Stimulated activated CD8-positive, alpha-beta memory T cell treated with anti-CD3 and anti-CD28 coated beads, Interleukin-2, amount 100 ng/mL, for 1 hour (primary cell): ENCODE results near the gene TBCCD1.
A peak's percentile ranks its signal among the peaks of the same experiment; 100 is the strongest.
"Not testable (repeated sequence)": the region's sequence is repeated elsewhere in the genome, so short reads cannot be mapped to it uniquely, and the experiment has no call there.

ENCODE experiments used
- DNase-seq, 2 donors: peaks; one replicate each; pipeline ENCODE4 v3.0.0-alpha.2; 2020; ENCODE audit warnings: low read depth in 2 of 2

TBCCD1 gene

DNA sequence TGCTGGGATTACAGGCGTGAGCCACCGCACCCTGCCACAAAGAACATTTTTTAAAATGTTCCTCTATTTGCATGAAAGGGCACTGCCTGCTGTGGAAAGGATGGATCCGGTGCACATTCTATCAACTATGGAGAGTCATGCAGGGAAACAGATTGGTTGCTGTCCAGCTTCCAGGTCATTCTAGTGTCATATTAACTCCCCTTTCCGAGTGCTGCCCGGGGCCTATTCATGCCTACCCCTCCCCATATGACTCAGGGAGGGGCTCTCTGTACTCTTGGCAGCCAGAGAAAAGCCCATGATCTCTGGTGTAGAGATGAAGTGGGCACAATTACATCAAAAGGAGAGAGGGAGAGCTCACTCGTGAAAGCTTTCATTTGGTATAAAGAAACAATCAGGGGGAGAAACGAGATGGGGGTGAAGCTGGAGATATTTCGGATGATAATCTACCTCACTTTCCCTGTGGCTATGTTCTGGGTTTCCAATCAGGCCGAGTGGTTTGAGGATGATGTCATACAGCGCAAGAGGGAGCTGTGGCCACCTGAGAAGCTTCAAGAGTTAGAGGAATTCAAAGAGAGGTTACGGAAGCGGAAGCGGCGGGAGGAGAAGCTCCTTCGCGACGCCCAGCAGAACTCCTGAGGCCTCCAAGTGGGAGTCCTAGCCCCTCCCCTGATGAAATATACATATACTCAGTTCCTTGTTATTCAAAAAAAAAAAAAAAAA, 29.6 kb upstream of the TBCCD1 start:
- DNase-seq, result no peak

- DNase-seq, result no peak
Observed at GRCh38 chr3:186594591-186595113, 27.5 kb upstream of the TBCCD1 start.

DNA sequence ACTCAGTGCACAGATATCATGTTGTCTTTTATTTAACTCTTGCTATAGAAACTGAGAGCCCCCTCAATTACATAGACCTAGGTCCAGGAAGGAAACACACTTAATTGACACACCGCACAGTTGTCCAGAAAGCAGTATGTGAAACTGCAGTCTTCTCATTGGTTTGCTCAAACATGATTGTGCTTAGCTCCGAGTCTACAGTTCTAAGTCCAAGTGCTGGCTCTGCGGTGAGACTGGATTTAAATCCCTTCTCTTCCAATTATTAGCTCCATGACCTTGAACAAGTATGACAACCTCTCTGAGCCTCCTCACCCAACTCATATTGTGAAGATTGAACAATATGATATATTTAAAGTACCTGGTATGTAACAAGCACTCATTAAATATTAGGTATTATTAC, 26.7 kb upstream of the TBCCD1 start:
- DNase-seq, result no peak

- DNase-seq, result no peak
Observed at GRCh38 chr3:186592682-186593081, 25.5 kb upstream of the TBCCD1 start.

DNA sequence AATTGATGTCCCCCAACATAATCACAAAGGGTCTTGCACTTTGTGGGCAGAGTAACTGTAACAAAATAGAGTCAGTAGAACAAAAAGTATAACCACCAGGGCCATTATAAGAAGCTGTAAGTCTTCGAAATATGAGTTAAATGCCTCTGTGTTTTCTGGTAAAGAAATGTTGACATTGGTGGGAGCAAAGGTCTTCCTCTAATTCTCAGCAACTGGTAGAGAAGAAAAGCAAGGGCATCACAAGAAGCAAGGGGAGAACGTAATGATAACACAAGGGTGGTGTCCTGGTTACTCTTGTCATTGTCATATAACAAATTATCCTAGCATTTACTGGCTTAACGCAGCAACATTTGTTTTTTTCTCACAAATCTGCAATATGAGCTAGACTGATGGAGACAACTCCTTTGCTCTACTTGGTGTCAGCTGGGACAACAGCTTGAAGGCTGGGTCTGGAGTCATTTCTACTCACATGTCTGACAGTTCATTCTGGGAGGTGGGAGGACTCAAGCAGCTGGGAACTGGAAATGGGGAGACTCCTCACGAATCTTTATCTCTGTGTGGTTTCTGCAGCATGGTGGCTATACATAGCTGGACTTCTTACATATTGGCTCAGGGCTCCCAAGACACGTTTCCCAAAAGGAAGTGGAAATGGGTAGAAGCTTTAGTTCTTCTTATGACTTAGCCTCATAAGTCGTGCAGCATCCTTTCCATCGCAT, 23.6 kb upstream of the TBCCD1 start:
- DNase-seq, result no peak

DNA sequence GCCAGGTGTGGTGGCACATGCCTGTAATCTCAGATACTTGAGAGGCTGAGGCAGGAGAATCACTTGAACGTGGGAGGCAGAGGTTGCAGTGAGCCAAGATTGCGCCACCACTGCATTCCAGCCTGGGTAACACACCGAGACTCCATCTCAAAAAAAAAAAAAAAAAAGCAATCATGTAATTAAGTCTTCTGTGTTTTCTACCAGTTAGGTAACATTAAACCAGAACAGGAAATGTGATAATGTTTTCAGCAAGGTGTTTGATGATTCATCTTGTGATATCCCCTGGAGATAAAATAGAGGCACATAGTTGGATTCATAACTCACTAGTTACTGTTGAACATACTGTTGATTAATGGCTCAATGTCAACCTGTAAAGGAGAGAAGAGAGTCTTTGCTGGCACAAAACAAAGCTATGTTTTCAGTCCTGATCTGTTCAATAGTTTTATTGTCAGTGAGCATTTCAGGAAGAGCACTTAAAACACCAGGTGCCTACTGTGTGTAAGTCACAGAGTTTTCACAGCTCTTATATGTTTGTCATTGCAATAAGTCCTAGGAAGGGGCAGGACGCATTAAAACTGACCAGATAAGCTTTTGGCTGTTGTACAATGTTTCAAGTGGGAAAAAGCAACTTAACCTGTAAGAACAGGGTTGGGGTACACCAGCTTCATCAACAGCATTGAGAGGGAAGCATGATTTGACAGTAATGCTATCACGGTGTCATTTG, 22.9 kb upstream of the TBCCD1 start:
- no peak for DNase-seq

GRCh38 chr3:186589121-186589520, 22.0 kb upstream of the TBCCD1 start:
- DNase-seq, result no peak

DNA sequence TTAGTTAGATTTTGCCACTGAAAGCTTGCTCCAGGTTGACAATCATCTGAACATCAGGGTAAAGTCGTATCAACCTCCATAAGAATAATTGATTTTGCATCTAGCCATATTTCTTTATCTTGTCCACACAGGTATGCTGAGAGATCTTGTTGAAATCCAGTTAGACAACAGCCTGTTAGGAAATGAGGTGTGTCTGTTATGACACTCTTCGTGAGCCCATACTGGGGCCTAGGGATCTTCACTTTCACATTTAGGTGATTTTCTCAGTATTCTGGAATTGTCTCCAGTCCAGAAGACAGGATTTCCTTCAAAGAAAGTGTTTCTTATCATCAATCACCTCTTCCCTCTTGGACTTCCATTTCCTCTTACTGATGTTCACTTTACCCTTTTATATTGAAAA, 21.5 kb upstream of the TBCCD1 start:
- no peak for DNase-seq

GRCh38 chr3:186587183-186587582, 20.0 kb upstream of the TBCCD1 start:
- DNase-seq, result no peak

GRCh38 chr3:186586245-186586644, 19.1 kb upstream of the TBCCD1 start:
- not testable (repeated sequence) for DNase-seq

- no peak for DNase-seq
Observed at GRCh38 chr3:186583831-186584230, 16.7 kb upstream of the TBCCD1 start.

DNA sequence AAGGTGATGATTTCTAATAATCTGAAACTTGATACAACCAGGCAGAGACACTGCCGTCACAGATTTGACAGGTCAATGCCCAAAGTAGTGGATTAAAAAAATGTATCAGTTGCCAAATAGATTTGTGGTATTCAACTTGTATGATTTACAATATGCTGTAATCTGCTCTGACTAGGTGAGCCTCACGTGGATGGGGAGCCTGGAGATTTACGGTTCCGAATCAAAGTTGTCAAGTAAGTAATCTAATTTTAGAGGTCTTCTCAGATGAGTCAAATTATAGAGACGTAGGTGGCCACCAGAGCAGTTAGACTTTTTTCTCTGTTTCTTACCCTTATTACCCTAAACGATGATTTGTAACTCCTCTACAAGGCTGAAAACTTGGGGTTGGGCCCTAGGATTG, 15.4 kb upstream of the TBCCD1 start:
- DNase-seq, result no peak

GRCh38 chr3:186580785-186581184, 13.6 kb upstream of the TBCCD1 start:
- DNase-seq, result no peak

DNA sequence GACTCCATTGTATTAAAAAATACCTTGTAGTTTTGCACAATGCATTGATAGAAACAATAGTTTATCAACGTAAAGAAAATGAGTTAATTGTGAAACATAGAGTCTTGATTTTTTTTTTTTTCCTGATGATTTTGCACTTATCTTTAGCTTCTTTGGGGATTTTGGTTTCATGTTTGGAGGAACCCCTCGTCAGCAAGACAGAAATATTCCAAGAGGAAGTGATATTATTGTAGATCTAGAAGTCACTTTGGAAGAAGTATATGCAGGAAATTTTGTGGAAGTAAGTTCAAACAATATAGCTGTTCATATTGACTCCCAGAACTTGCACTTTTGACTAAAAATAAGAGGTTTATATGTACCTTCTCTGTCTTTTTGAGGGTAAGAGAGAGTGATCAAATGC, 10.4 kb upstream of the TBCCD1 start:
- DNase-seq, result no peak

DNA sequence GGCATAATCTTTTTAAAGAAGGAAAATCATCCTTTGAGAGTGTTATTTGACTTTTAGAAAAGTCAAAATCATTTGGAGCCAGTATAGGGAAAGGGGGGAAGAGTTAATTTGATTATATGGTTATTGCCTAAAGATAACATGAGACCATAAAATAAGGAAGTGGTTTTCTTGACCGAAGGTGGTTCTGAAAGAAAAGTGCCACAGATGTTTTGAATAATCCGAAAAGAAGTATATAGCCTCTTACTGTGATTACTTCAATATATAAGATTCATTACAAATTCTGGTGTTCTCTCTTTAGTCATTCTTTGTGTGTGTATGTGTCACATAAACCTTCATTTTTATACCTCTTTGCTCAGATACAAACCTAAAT, 4.5 kb upstream of the TBCCD1 start:
- DNase-seq, result no peak

GRCh38 chr3:186570941-186571643, 4.0 kb upstream of the TBCCD1 start:
- no peak for DNase-seq

DNA sequence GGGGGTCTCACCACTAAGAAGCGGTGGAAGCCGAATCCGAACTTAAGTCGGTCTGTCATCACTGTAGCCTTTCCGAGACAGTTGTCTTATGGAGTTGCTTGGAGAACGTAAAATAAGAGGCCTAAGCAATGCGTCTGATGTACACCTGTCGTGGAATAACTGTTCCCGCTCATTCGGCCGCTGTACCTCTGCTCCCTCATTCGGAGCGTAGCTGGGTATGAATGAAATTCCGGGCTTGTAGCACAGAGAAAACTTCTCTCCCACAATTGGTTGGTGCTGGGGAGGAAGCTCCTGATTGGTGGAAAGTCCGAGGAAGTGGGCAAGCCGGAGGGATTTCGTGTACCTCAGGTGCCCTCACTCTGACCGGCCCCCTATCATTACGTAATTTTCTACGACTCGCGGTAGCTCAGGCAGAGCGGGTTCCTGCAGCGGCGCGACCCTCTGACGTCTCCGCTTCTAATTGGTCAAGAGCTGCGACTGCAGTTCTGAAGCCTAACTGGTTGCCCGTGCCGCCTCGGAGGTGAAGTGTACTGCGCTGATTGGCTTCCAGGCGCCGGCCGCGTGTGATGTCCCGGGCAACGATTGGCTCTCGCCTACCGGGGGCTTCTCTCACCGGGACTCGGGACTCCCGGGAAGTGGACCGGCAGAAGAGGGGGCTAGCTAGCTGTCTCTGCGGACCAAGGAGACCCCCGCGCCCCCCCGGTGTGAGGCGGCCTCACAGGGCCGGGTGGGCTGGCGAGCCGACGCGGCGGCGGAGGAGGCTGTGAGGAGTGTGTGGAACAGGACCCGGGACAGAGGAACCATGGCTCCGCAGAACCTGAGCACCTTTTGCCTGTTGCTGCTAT, 3.2 kb upstream of the TBCCD1 start, which contains the start of gene DNAJB11:
Gene DNAJB11, plus strand, starts transcription at position 625 of the 845 bp plus-strand sequence. Its CDS starts 178 bp downstream, at position 803.
- peak; percentile 97 for DNase-seq

DNA sequence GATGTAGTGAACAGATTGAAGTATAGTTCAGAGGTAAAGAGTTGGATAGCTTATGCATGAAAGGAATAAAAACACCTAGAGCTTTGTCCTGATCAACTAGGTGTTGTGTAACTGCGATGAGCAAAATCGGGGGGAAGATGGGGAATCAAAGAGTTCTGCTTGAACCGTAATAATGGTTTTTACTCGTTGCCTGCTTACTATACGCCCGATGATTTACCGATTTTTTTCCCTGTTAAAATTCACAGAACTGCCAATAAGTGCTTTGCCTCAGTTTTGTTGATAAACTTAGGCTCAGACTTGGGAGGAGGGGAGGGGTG, 2.6 kb upstream of the TBCCD1 start:
- DNase-seq, result no peak

GRCh38 chr3:186569361-186569760, 2.2 kb upstream of the TBCCD1 start:
- not testable (repeated sequence) for DNase-seq

GRCh38 chr3:186566772-186567071, 417 bp downstream of the TBCCD1 start:
- DNase-seq, result no peak

- DNase-seq, result no peak
Observed at GRCh38 chr3:186564586-186564985, 2.6 kb downstream of the TBCCD1 start.
